Smooth muscle cell (in vitro differentiated cells): ENCODE results near the gene CCT8. TPM values are rescaled to one million over a fixed set of nuclear protein-coding genes. Genes with fewer than 3 reads are reported as not detected.
"Not testable (repeated sequence)": the region's sequence is repeated elsewhere in the genome, so short reads cannot be mapped to it uniquely, and the experiment has no call there.

Experiments
- DNase-seq: peaks from one replicate; lab custom pipeline; 2025; ENCODE audit not compliant: unreplicated experiment; lab: John Stamatoyannopoulos, UW
- H2AFZ ChIP-seq: fragments of 200-600 bp; sonication (generic); 2 replicates; pipeline ENCODE4 v1.6.0; 2016; ENCODE audit warnings: antibody characterized with exemption, low read depth, mild to moderate bottlenecking
- H3F3A ChIP-seq: fragments of 200-600 bp; sonication (generic); 2 replicates; pipeline ENCODE4 v1.6.0; 2017; ENCODE audit warnings: antibody characterized with exemption, low read depth
- H3K27ac ChIP-seq: fragments of 200-600 bp; sonication (generic); 2 replicates; pipeline ENCODE4 v1.5.1; 2016; ENCODE audit warnings: low read depth, mild to moderate bottlenecking
- H3K27me3 ChIP-seq: fragments of 200-600 bp; sonication (generic); 2 replicates; pipeline ENCODE4 v1.6.1; 2016; ENCODE audit warnings: low read depth, mild to moderate bottlenecking
- H3K36me3 ChIP-seq: fragments of 200-600 bp; sonication (generic); 2 replicates; pipeline ENCODE4 v1.5.1; 2016; ENCODE audit warnings: low read depth
- H3K4me1 ChIP-seq: fragments of 200-600 bp; sonication (generic); 2 replicates; pipeline ENCODE4 v1.5.1; 2016; ENCODE audit warnings: low read depth
- H3K4me2 ChIP-seq: fragments of 200-600 bp; sonication (generic); 2 replicates; pipeline ENCODE4 v1.6.0; 2016; ENCODE audit warnings: mild to moderate bottlenecking
- H3K4me3 ChIP-seq: fragments of 200-600 bp; sonication (generic); 2 replicates; pipeline ENCODE4 v1.5.1; 2016; ENCODE audit warnings: mild to moderate bottlenecking
- H3K79me2 ChIP-seq: fragments of 200-600 bp; sonication (generic); 2 replicates; pipeline ENCODE4 v1.6.0; 2016; ENCODE audit warnings: low read depth, mild to moderate bottlenecking
- H3K9ac ChIP-seq: fragments of 200-600 bp; sonication (generic); 2 replicates; pipeline ENCODE4 v1.6.0; 2016; ENCODE audit warnings: low read depth
- H3K9me3 ChIP-seq: fragments of 200-600 bp; sonication (generic); replicated peaks from 2 replicates; pipeline ENCODE4 v1.5.1; 2016; ENCODE audit warnings: low read depth
- H4K20me1 ChIP-seq: fragments of 200-600 bp; sonication (generic); 2 replicates; pipeline ENCODE4 v1.6.0; 2016; ENCODE audit warnings: low read depth
- WGBS: methylation state at CpG from one replicate; pipeline ENCODE4 v1.1.7; 2016; ENCODE audit warnings: low lambda C conversion rate; 5-methylcytosine and 5-hydroxymethylcytosine counted together
- polyA plus RNA-seq: library from polyadenylated mRNA; unstranded; fragments of >200 nt; fragmentation: Nextera tagmentation; extraction: Ambion mirVana; gene quantifications from 2 replicates; pipeline ENCODE4 v1.2.1, GENCODE V29; 2016
- total RNA-seq: library from RNA; depleted of rRNA; stranded (reverse); fragments of >200 nt; gene quantifications from 2 replicates; pipeline ENCODE4 v1.2.3, GENCODE V29; 2014
- TF ChIP-seq, protein P1 (sequence below): fragments of 200-600 bp; sonication (generic); IDR thresholded peaks from 2 replicates; pipeline ENCODE4 v1.5.1; 2017; ENCODE audit warnings: borderline replicate concordance, mild to moderate bottlenecking, antibody characterized with exemption; ENCODE audit not compliant: insufficient read depth, poor library complexity, severe bottlenecking

The CCT8 gene
- total and polyA plus RNA-seq, 2 experiments from 2014 or later = 125 to 184 TPM

DNA sequence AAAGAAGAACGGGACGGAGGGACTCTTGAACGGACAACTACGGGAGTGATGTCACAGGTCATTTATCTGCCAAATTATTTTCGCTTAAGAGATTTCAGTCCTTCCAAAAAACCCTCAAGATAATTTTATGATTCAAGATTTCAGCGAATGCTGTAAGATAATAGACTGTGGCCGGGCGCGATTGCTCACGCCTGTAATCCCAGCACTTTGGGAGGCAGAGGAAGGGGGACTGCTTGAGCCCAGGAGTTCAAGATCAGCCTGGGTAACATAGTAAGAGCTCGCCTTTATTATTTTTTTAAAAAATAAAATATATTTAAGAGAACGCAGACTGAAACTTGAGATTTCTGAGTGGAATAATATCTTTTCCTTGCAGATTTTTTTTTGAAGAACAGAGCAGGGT is 54.9 kb downstream of the CCT8 start:
- Histone ChIP-seq H3K27me3 (no peaks in the 10 kb centered on the region), H3K4me3 (peak overlapping the region; percentile 77), H3K4me1 (no peaks in the 10 kb centered on the region), H3K4me2 (peak overlapping the region; percentile 89), H3K79me2 (no peaks in the 10 kb centered on the region), H3F3A (no peaks in the 10 kb centered on the region), H3K27ac (peak overlapping the region; percentile 52), H4K20me1 (no peaks in the 10 kb centered on the region), H2AFZ (peak overlapping the region; percentile 90), H3K9me3 (no peaks in the 10 kb centered on the region), H3K36me3 (no peaks in the 10 kb centered on the region), H3K9ac (peak overlapping the region; percentile 75)
- 55% methylated on average over 12 of the region's 12 CpGs for WGBS
- DNase-seq = no peak
- TF ChIP-seq, protein P1, sequence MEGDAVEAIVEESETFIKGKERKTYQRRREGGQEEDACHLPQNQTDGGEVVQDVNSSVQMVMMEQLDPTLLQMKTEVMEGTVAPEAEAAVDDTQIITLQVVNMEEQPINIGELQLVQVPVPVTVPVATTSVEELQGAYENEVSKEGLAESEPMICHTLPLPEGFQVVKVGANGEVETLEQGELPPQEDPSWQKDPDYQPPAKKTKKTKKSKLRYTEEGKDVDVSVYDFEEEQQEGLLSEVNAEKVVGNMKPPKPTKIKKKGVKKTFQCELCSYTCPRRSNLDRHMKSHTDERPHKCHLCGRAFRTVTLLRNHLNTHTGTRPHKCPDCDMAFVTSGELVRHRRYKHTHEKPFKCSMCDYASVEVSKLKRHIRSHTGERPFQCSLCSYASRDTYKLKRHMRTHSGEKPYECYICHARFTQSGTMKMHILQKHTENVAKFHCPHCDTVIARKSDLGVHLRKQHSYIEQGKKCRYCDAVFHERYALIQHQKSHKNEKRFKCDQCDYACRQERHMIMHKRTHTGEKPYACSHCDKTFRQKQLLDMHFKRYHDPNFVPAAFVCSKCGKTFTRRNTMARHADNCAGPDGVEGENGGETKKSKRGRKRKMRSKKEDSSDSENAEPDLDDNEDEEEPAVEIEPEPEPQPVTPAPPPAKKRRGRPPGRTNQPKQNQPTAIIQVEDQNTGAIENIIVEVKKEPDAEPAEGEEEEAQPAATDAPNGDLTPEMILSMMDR = no peak

DNA sequence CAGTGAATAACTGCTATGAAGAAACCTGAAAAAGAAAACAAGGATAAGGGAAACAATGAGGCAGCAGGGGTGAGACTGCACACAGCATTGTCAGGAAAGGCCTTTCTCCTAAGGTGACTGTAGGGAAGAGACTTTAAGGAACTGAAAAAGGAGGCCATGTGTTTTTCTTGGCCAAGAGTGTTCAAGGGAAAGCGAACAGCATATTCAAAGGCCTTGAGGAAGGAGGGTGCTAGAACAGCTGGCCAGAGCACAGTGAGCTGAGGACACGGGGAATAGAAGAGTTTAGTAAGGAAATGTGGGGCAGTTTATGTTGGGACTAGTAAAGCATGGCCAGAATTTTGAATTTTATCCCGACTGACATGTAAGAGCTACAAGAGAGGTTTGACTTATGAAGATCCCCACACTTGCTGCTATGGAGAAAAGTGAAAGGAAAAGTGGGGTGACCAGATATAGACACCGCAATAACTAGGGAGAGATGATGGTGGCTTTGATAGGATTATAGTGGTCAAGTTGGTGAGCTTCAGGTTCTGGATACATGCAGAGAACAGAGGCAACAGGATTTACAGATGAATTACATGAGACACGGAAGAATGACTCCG is 55.7 kb downstream of the CCT8 start:
- Histone ChIP-seq H3K27me3 (no peaks in the 10 kb centered on the region), H3K4me2 (peak overlapping the region; percentile 89), H3K36me3 (no peaks in the 10 kb centered on the region), H3K4me1 (no peaks in the 10 kb centered on the region), H3K79me2 (no peaks in the 10 kb centered on the region), H4K20me1 (no peaks in the 10 kb centered on the region), H3F3A (no peaks in the 10 kb centered on the region), H3K9me3 (no peaks in the 10 kb centered on the region), H3K9ac (no peak overlapping the region), H3K27ac (no peak overlapping the region), H2AFZ (no peak overlapping the region), H3K4me3 (no peak overlapping the region)
- no peak for DNase-seq
- WGBS = 95% methylated on average over 6 of the region's 6 CpGs
- TF ChIP-seq, protein P1 = no peak

DNA sequence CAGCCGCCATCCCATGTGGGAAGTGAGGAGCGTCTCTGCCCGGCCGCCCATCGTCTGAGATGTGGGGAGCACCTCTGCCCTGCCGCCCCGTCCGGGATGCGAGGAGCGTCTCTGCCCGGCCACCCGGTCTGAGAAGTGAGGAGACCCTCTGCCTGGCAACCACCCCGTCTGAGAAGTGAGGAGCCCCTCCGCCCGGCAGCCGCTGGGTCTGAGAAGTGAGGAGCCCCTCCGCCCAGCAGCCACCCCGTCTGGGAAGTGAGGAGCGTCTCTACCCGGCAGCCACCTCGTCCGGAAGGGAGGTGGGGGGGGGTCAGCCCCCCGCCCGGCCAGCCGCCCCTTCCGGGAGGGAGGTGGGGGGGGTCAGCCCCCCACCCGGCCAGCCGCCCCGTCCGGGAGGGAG is 62.2 kb downstream of the CCT8 start:
- not testable (repeated sequence) for H3K27ac ChIP-seq, H3K36me3 ChIP-seq, DNase-seq, H3K4me3 ChIP-seq, H3K4me2 ChIP-seq, H3F3A ChIP-seq, H3K79me2 ChIP-seq, H3K9ac ChIP-seq, H2AFZ ChIP-seq, H3K9me3 ChIP-seq, H3K4me1 ChIP-seq, H4K20me1 ChIP-seq, H3K27me3 ChIP-seq
- 96% methylated on average over 10 of the region's 30 CpGs for WGBS

DNA sequence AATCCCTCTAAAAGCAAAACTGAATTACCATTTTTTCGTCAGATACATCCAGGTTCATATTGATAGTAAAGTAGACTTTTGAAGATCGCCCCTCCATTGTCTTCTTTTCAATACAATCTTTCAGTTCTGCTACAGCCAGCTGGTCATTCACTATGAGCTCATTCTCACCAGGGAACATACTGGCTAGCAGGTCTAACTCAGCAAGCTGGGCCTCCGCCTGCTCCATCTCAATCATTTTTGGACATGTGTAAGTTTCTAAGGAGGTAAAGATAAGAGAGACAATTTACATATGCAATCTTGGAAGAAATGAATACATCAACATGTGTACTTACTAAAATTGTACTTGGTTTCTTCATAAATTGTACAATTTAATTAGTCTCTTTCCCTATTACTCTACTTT is 65.1 kb downstream of the CCT8 start:
- TF ChIP-seq, protein P1 = no peak
- H3K79me2 ChIP-seq = no peaks in the 10 kb centered on the region
- peak overlapping the region; percentile 82 for H3K27ac ChIP-seq
- no peaks in the 10 kb centered on the region for H3K36me3 ChIP-seq
- no peak for DNase-seq
- H3F3A ChIP-seq = peaks cover 7% of the 10 kb centered on the region
- no peaks in the 10 kb centered on the region for H3K27me3 ChIP-seq
- no peak overlapping the region for H3K4me2 ChIP-seq
- no peak overlapping the region for H3K4me3 ChIP-seq
- H4K20me1 ChIP-seq = no peaks in the 10 kb centered on the region
- no peak overlapping the region for H2AFZ ChIP-seq
- peak overlapping the region; percentile 47 for H3K9ac ChIP-seq
- H3K4me1 ChIP-seq = peaks cover 4% of the 10 kb centered on the region
- no peaks in the 10 kb centered on the region for H3K9me3 ChIP-seq
- WGBS = 89% methylated on average over 3 of the region's 3 CpGs
